H1 (cell line): ENCODE measurements around the gene KCNIP3. TPM values are rescaled to one million over a fixed set of nuclear protein-coding genes. Genes with fewer than 3 reads are reported as not detected.

Experiments used
- polyA plus RNA-seq, 7 experiments: library from polyadenylated mRNA; depleted of rRNA in 3 of 7; stranded (reverse) in 5 of 7; unstranded in 2 of 7; fragments of >200 nt in 5 of 7; fragments of 200-250 nt in 2 of 7; gene quantifications; 1 replicate in 5 of 7; 2 replicates in 1 of 7; 4 replicates in 1 of 7; pipeline versions ENCODE4 v1.2.1 to v1.2.3, GENCODE V29; 2011 to 2013; ENCODE audit warnings: missing spikeins in 2 of 7, mixed read lengths in 2 of 7
- total RNA-seq: library from RNA; stranded (reverse); fragmentation: NEBNext Ultra II Directional; extraction: Animal tissue kit (Norgen Biotek cat#: 25700); gene quantifications from 2 replicates; pipeline ENCODE4 v1.2.1, GENCODE V29; 2021
- TF ChIP-seq, protein P1 (sequence below): IDR thresholded peaks from 2 replicates; pipeline ENCODE4 v1.6.1; 2012; ENCODE audit warnings: inconsistent platforms

KCNIP3 gene
- total and polyA plus RNA-seq, 2 of the 8 experiments (the other 6 are each of a cell fraction or from before 2014, with no cell fraction given) = 0.33 to 1.9 TPM

DNA sequence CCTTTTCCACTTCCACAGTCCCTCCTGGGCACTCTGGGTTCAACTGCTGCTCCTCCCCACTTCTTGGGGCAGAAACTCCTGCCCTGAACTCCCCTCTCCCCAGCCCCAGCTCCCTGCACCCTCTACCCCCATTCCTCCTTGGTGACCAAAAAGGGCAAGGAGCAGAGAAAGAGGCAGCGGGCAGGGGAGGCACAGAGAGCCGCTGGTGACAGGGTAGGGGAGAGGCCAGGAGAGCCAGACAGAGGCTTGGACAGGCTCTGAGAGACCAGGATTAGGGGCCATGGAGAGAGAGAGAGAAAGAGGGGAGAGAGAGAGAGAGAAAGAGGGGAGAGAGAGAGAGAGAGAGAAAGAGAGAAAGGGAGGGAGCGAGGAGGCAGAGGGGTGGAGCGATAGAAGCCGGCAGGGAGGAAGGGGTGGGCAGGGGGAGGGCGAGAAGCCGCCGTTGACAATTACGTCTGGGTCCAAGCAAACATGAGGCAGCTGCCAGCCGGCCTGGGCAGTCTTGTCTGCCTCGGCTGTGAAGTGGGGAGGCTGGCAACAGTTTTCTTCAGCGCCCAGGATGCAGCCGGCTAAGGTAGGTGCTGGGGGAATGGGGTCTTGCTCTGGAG lies at the start of gene KCNIP3 (continued):
- TF ChIP-seq, protein P1, sequence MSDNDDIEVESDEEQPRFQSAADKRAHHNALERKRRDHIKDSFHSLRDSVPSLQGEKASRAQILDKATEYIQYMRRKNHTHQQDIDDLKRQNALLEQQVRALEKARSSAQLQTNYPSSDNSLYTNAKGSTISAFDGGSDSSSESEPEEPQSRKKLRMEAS = no peak
